Measurements from ENCODE around the gene SELENBP1. TPM values are rescaled to one million over a fixed set of nuclear protein-coding genes. Genes with fewer than 3 reads are reported as not detected.

SELENBP1 gene
- total and polyA plus RNA-seq, 2 experiments from 2014 or later: 63.9 to 86.4 TPM

- no peaks in the 10 kb centered on the region for H3K4me1 ChIP-seq (ENCODE audit: insufficient read depth)
- no peak overlapping the region for H3K27ac ChIP-seq
- no peak overlapping the region for H2AFZ ChIP-seq
- H3K9me3 ChIP-seq (ENCODE audit: low read depth): no peaks in the 10 kb centered on the region
- H3K27me3 ChIP-seq: no peaks in the 10 kb centered on the region
- no peaks in the 10 kb centered on the region for H3K36me3 ChIP-seq (replicated peaks; ENCODE audit: insufficient read depth, low read depth)
- no peaks in the 10 kb centered on the region for H4K20me1 ChIP-seq (ENCODE audit: insufficient read depth, poor library complexity, severe bottlenecking)
- no peaks in the 10 kb centered on the region for H3K79me2 ChIP-seq
- no peak overlapping the region for H3K4me2 ChIP-seq
- no peak overlapping the region for H3K4me3 ChIP-seq
- no peaks in the 10 kb centered on the region for H3K9me2 ChIP-seq (replicated peaks; ENCODE audit: insufficient read depth)
- DNase-seq (ENCODE audit: low spot score): no peak
- TF ChIP-seq CTCF (IDR thresholded peaks at IDR 0.05; ENCODE audit: poor library complexity) (no peak), EZH2phosphoT487 (IDR thresholded peaks at IDR 0.05; ENCODE audit: low read depth, severe bottlenecking, unreplicated experiment) (no peak), EZH2 (IDR thresholded peaks at IDR 0.05; ENCODE audit: borderline replicate concordance) (no peak)
- WGBS (ENCODE audit: low lambda C conversion rate, missing lambda C conversion rate): 85% methylated on average over 2 of the region's 2 CpGs
These were observed 13.5 kb upstream of the SELENBP1 start for GRCh38 chr1:151386002-151386401.

DNA sequence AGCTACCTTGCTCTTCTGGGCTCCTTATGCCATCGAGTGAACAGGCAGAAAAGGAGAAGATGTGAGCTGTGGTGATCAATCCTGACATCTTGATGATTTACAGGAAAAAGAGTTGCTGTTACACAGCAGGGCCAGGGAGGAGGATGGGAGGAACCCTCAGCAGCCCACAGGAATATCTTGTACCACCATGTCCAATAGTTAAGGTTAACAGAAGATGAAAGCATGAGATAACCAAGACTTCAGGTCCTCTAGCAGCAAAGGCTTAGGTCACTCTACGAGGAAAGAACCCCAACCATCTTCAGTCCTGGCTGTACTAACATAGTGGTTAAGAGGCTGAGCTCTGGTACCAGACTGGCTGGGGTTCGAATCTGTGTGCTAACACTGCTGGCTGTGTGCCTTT lies 12.1 kb upstream of the SELENBP1 start:
- H3K27ac ChIP-seq: no peak overlapping the region
- DNase-seq (ENCODE audit: low spot score): no peak
- H2AFZ ChIP-seq: no peak overlapping the region
- no peak overlapping the region for H3K4me2 ChIP-seq
- H4K20me1 ChIP-seq (ENCODE audit: insufficient read depth, poor library complexity, severe bottlenecking): no peaks in the 10 kb centered on the region
- no peaks in the 10 kb centered on the region for H3K9me3 ChIP-seq (ENCODE audit: low read depth)
- 70% methylated on average over 3 of the region's 3 CpGs for WGBS (ENCODE audit: low lambda C conversion rate, missing lambda C conversion rate)
- no peaks in the 10 kb centered on the region for H3K36me3 ChIP-seq (replicated peaks; ENCODE audit: insufficient read depth, low read depth)
- no peaks in the 10 kb centered on the region for H3K9me2 ChIP-seq (replicated peaks; ENCODE audit: insufficient read depth)
- H3K4me3 ChIP-seq: no peak overlapping the region
- no peaks in the 10 kb centered on the region for H3K4me1 ChIP-seq (ENCODE audit: insufficient read depth)
- H3K27me3 ChIP-seq: no peaks in the 10 kb centered on the region
- TF ChIP-seq EZH2 (IDR thresholded peaks at IDR 0.05; ENCODE audit: borderline replicate concordance) (no peak), CTCF (IDR thresholded peaks at IDR 0.05; ENCODE audit: poor library complexity) (no peak), EZH2phosphoT487 (IDR thresholded peaks at IDR 0.05; ENCODE audit: low read depth, severe bottlenecking, unreplicated experiment) (no peak)
- no peaks in the 10 kb centered on the region for H3K79me2 ChIP-seq

GRCh38 chr1:151377150-151377884 lies 4.8 kb upstream of the SELENBP1 start:
- no peak overlapping the region for H3K4me3 ChIP-seq
- no peaks in the 10 kb centered on the region for H3K9me2 ChIP-seq (replicated peaks; ENCODE audit: insufficient read depth)
- no peak for DNase-seq (ENCODE audit: low spot score)
- no peaks in the 10 kb centered on the region for H3K36me3 ChIP-seq (replicated peaks; ENCODE audit: insufficient read depth, low read depth)
- no peak overlapping the region for H3K4me2 ChIP-seq
- peaks cover 6% of the 10 kb centered on the region for H3K4me1 ChIP-seq (ENCODE audit: insufficient read depth)
- no peaks in the 10 kb centered on the region for H4K20me1 ChIP-seq (ENCODE audit: insufficient read depth, poor library complexity, severe bottlenecking)
- H3K79me2 ChIP-seq: no peaks in the 10 kb centered on the region
- 61% methylated on average over 3 of the region's 3 CpGs for WGBS (ENCODE audit: low lambda C conversion rate, missing lambda C conversion rate)
- TF ChIP-seq CTCF (IDR thresholded peaks at IDR 0.05; ENCODE audit: poor library complexity): no peak
- TF ChIP-seq EZH2phosphoT487 (IDR thresholded peaks at IDR 0.05; ENCODE audit: low read depth, severe bottlenecking, unreplicated experiment): no peak
- no peak for TF ChIP-seq EZH2 (IDR thresholded peaks at IDR 0.05; ENCODE audit: borderline replicate concordance)
- no peak overlapping the region for H3K27ac ChIP-seq
- no peaks in the 10 kb centered on the region for H3K27me3 ChIP-seq
- H3K9me3 ChIP-seq (ENCODE audit: low read depth): no peaks in the 10 kb centered on the region
- no peak overlapping the region for H2AFZ ChIP-seq

Data from hepatocyte (in vitro differentiated cells).